MM.1S (cell line): ENCODE results near the gene PIK3R4.

Experiments used
- DNase-seq: peaks from one replicate; pipeline ENCODE4 v3.0.0-alpha.2; 2015
- H2AFZ ChIP-seq: fragments of 300-600 bp; sonication (generic); 2 replicates; pipeline ENCODE4 v1.6.0; 2016; ENCODE audit warnings: antibody characterized with exemption, low read length
- H3F3A ChIP-seq: fragments of 300-600 bp; sonication (generic); 2 replicates; pipeline ENCODE4 v1.6.1; 2016; ENCODE audit warnings: mild to moderate bottlenecking, antibody characterized with exemption, low read length, moderate library complexity, mixed read lengths; ENCODE audit not compliant: insufficient read depth
- H3K27ac ChIP-seq: fragments of 300-600 bp; sonication (generic); 2 replicates; pipeline ENCODE4 v1.5.1; 2016; ENCODE audit warnings: mild to moderate bottlenecking, low read length
- H3K27me3 ChIP-seq: fragments of 300-600 bp; sonication (generic); replicated peaks from 2 replicates; pipeline ENCODE4 v1.6.0; 2016; ENCODE audit warnings: low read length; ENCODE audit not compliant: insufficient read depth
- H3K36me3 ChIP-seq: fragments of 300-600 bp; sonication (generic); replicated peaks from 2 replicates; pipeline ENCODE4 v1.6.1; 2016; ENCODE audit warnings: mild to moderate bottlenecking, low read length, mixed read lengths; ENCODE audit not compliant: insufficient read depth
- H3K4me1 ChIP-seq: fragments of 300-600 bp; sonication (generic); 2 replicates; pipeline ENCODE4 v1.6.1; 2016; ENCODE audit warnings: low read length, mixed read lengths
- H3K4me2 ChIP-seq: fragments of 300-600 bp; sonication (generic); 2 replicates; pipeline ENCODE4 v1.6.0; 2016; ENCODE audit warnings: low read depth, low read length
- H3K4me3 ChIP-seq: fragments of 300-600 bp; sonication (generic); 2 replicates; pipeline ENCODE4 v1.5.1; 2016; ENCODE audit warnings: low read length, mixed read lengths
- H3K79me2 ChIP-seq: fragments of 300-600 bp; sonication (generic); 2 replicates; pipeline ENCODE4 v1.6.1; 2016; ENCODE audit warnings: mixed run types, low read length, mixed read lengths
- H3K9ac ChIP-seq: fragments of 300-600 bp; sonication (generic); 2 replicates; pipeline ENCODE4 v1.6.1; 2016; ENCODE audit warnings: low read length, mixed read lengths
- H3K9me2 ChIP-seq: fragments of 300-600 bp; sonication (generic); replicated peaks from 2 replicates; pipeline ENCODE4 v1.6.1; 2016; ENCODE audit warnings: mild to moderate bottlenecking, low read length, mixed read lengths; ENCODE audit not compliant: insufficient read depth
- H3K9me3 ChIP-seq: fragments of 300-600 bp; sonication (generic); replicated peaks from 2 replicates; pipeline ENCODE4 v1.6.1; 2016; ENCODE audit warnings: mild to moderate bottlenecking, low read length, mixed read lengths; ENCODE audit not compliant: insufficient read depth
- H4K20me1 ChIP-seq: fragments of 300-600 bp; sonication (generic); 2 replicates; pipeline ENCODE4 v1.6.1; 2016; ENCODE audit warnings: mild to moderate bottlenecking, low read length, moderate library complexity, mixed read lengths; ENCODE audit not compliant: insufficient read depth
- CTCF ChIP-seq: fragments of 300-600 bp; sonication (generic); IDR thresholded peaks from 2 replicates; pipeline ENCODE4 v1.5.1; 2016; ENCODE audit warnings: antibody characterized with exemption, low read length, mixed read lengths
- EZH2 ChIP-seq: fragments of 300-600 bp; sonication (generic); optimal IDR thresholded peaks from 2 replicates; pipeline ENCODE3; 2017; ENCODE audit warnings: low read depth, mild to moderate bottlenecking, antibody characterized with exemption, low read length, mixed read lengths
- EZH2phosphoT487 ChIP-seq: fragments of 300-600 bp; sonication (generic); IDR thresholded peaks from 2 replicates; pipeline ENCODE4 v1.6.1; 2018; ENCODE audit warnings: antibody characterized with exemption, low read length

Gene PIK3R4

GRCh38 chr3:130741946-130742610 is 4.6 kb downstream of the PIK3R4 start:
- no peaks in the 10 kb centered on the region for H3K9me2 ChIP-seq
- no peak overlapping the region for H3K9ac ChIP-seq
- peaks cover 86% of the 10 kb centered on the region for H3K79me2 ChIP-seq
- TF ChIP-seq EZH2phosphoT487 (no peak), CTCF (no peak), EZH2 (no peak)
- H3K27ac ChIP-seq: no peak overlapping the region
- no peaks in the 10 kb centered on the region for H3K36me3 ChIP-seq
- no peaks in the 10 kb centered on the region for H3K9me3 ChIP-seq
- 0 out of 2 replicates have a peak, but pooled peaks cover 9% of the 10 kb centered on the region for H3K4me1 ChIP-seq
- H3K4me2 ChIP-seq: no peak overlapping the region
- H3K4me3 ChIP-seq: no peak overlapping the region
- no peaks in the 10 kb centered on the region for H3K27me3 ChIP-seq
- no peak overlapping the region for H2AFZ ChIP-seq
- peaks cover 3% of the 10 kb centered on the region for H3F3A ChIP-seq
- no peak for DNase-seq
- H4K20me1 ChIP-seq: no peaks in the 10 kb centered on the region

GRCh38 chr3:130739848-130740247 is 6.8 kb downstream of the PIK3R4 start:
- 0 out of 2 replicates have a peak, but pooled peaks cover 5% of the 10 kb centered on the region for H3K4me1 ChIP-seq
- peaks cover 73% of the 10 kb centered on the region for H3K79me2 ChIP-seq
- H3K27ac ChIP-seq: no peak overlapping the region
- no peaks in the 10 kb centered on the region for H4K20me1 ChIP-seq
- no peak for DNase-seq
- no peaks in the 10 kb centered on the region for H3K27me3 ChIP-seq
- no peaks in the 10 kb centered on the region for H3F3A ChIP-seq
- H2AFZ ChIP-seq: no peak overlapping the region
- H3K36me3 ChIP-seq: no peaks in the 10 kb centered on the region
- H3K4me3 ChIP-seq: no peak overlapping the region
- no peaks in the 10 kb centered on the region for H3K9me2 ChIP-seq
- H3K4me2 ChIP-seq: no peak overlapping the region
- no peaks in the 10 kb centered on the region for H3K9me3 ChIP-seq
- no peak overlapping the region for H3K9ac ChIP-seq
- TF ChIP-seq CTCF (no peak), EZH2 (no peak), EZH2phosphoT487 (no peak)

DNA sequence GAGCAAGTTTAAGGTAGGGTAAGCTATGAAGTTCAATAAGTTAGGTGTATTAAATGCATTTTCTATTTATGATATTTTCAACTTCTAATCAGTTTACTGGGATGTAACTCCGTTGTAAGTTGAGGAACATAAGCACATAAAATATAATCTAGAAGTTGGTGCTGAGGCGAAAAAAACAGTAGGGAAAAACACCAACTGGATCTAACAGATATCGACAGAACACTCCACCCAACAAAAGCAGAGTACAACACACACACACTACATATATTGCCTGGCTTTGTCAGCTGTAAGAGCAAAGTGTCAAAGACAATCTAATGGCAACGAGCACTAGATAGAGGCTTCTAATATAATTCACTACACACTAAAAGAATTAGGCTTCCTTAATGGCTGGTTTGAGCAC is 8.4 kb downstream of the PIK3R4 start:
- Histone ChIP-seq H3K9me3 (no peaks in the 10 kb centered on the region), H3K9ac (no peak overlapping the region), H4K20me1 (no peaks in the 10 kb centered on the region), H3F3A (no peaks in the 10 kb centered on the region), H3K4me3 (no peak overlapping the region), H3K4me1 (no peaks in the 10 kb centered on the region), H3K4me2 (no peak overlapping the region), H3K9me2 (no peaks in the 10 kb centered on the region), H2AFZ (no peak overlapping the region), H3K27ac (no peak overlapping the region), H3K79me2 (peaks cover 57% of the 10 kb centered on the region), H3K27me3 (no peaks in the 10 kb centered on the region), H3K36me3 (peaks cover 3% of the 10 kb centered on the region; the same call in 1 of the 2 replicates)
- DNase-seq: no peak
- TF ChIP-seq CTCF: no peak
- no peak for TF ChIP-seq EZH2phosphoT487
- TF ChIP-seq EZH2: no peak
